ENCODE measurements around the gene L3MBTL4.

- TF ChIP-seq POLR2A (IDR thresholded peaks at IDR 0.05; ENCODE audit: low read depth, low read length) (no peak), POLR2AphosphoS5 (IDR thresholded peaks at IDR 0.05; ENCODE audit: low read depth, low read length) (no peak)
Measured at GRCh38 chr18:6115710-6116109, 299.0 kb downstream of the L3MBTL4 start.

Measured in GM12891 (cell line).